D721Med (cell line): ENCODE measurements around the gene LIPT1.

Experiments used
- DNase-seq: peaks from one replicate; pipeline ENCODE4 v3.0.0; 2011; ENCODE audit warnings: low spot score; ENCODE audit not compliant: insufficient read length
- FAIRE-seq: peaks from 2 replicates; lab custom pipeline; 2011; peaks lifted over from hg19 to GRCh38; lab: Jason Lieb, UNC
- TF ChIP-seq, protein P1 (sequence below): IDR thresholded peaks from 2 replicates; pipeline ENCODE4 v1.5.1; 2012; ENCODE audit warnings: mild to moderate bottlenecking, control low read depth; ENCODE audit not compliant: insufficient read depth; ENCODE audit errors: missing control alignments

LIPT1 gene

DNA sequence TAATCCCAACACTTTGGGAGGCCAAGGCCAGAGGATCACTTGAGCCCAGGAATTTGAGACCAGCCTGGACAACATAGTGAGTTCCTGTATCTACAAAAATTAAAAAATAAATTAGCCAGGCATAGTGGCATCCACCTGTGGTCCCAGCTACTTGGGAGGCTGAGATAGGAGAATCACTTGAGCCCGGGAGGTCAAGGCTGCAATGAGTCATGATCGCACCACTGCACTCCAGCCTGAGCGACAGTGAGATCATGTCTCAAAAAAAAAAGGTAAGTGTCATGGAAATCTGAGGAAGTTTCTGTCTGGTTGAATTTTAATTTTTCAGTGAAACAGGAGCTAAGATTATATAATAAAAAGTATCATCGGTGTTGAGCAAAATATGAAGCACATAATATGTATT lies 15.8 kb upstream of the LIPT1 start:
- DNase-seq, result no peak
- FAIRE-seq, result no peak
- TF ChIP-seq, protein P1, sequence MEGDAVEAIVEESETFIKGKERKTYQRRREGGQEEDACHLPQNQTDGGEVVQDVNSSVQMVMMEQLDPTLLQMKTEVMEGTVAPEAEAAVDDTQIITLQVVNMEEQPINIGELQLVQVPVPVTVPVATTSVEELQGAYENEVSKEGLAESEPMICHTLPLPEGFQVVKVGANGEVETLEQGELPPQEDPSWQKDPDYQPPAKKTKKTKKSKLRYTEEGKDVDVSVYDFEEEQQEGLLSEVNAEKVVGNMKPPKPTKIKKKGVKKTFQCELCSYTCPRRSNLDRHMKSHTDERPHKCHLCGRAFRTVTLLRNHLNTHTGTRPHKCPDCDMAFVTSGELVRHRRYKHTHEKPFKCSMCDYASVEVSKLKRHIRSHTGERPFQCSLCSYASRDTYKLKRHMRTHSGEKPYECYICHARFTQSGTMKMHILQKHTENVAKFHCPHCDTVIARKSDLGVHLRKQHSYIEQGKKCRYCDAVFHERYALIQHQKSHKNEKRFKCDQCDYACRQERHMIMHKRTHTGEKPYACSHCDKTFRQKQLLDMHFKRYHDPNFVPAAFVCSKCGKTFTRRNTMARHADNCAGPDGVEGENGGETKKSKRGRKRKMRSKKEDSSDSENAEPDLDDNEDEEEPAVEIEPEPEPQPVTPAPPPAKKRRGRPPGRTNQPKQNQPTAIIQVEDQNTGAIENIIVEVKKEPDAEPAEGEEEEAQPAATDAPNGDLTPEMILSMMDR, result no peak

DNA sequence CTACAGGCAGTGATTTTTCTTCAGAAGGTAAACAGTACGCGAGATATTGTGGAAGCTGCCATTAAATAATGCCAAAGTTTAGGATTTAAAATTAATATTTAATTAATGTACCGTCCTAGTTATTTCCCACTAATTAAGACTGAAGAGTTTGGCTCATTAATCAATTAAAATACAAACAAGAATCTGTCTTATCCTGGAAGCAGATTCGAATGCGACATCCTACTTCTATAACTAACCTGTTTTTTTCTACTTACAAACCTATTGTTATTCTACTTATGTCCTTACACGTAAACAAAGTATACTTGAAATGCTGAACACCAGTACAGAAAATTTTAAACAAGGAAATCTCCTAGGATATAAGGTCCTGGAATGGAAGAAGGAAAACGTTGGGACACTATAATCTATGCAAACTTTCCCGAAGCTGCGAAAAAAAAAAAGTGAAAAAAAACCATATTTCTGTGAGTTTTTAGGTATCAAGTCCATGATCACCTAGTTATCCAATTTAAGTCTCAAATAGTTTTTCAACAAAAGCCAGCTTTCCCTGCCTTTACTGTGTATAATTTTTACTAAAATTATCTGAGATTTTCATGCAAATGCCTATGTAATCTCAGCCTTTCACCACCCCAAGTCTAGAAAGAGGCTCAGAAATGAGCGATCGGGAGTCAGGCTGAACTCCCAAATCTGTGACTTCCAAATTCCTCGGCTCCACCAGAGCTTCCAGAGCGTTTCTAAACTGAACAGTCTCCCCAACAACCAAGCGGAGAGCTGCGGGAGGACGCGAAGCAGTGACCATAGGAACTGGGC lies 14.5 kb upstream of the LIPT1 start:
- TF ChIP-seq, protein P1, result no peak
- no peak for DNase-seq
- no peak for FAIRE-seq

DNA sequence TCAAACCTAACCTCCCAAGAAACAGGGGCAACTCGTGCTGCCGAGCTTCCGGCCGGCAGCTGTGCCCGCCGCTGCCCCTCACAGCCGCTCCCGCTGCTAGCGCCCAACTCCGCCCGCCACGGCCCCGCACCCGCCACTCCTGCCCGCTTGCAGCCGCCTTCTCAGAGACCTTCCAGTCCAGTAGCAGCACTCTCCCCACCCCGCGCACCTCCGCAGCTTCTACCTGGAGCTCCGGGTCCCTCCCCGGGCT lies 14.0 kb upstream of the LIPT1 start:
- no peak for FAIRE-seq
- TF ChIP-seq, protein P1, result no peak
- no peak for DNase-seq

DNA sequence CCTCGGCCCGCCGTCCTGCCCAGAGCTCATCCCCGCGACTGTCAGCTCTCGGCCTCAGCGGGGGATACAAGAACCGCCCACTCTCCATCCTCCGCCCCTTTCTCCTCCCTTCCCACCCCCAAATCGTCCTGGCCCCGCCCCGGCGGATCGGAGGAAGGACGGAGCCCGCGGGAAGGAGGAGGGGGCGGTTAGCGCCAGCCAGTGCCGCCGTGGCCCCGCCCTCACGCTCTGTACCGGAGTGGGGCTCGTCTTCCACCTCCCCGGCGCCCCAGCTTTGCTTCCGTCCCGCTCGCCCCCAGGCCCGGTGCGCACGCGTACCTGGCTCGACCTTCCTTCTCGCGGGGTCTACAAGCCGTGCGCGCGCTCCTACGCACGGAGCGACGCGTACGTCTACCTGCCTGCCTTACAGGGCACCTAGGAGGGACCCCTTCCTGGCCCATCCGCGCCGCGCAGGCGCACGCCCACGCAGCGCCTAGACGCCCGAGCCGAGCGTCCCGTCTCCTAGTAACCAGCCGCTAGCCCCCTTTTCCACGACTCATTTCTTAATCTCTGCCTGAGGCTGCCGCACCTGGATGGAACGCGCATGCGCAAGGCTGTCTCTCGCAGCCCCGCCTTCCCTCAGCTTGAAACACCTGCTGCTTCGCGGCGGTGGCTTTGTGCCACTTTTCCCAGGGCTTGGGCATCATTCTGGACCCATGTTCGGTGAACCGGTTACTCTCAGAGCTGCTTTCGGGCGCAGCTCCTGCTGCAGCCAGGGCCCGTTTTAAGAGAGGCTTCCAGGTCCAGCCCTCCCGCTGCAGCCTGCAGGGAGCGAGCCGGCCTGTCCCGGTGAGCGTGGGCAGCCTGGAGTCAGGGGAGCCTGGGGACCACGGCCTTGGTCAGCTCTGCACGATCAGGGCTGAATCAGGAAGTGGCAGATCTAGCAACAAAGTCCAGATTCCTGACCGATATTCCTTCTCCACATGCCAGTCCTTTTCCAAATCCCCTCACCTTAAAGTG lies 13.4 kb upstream of the LIPT1 start, which contains the start of gene C2orf15:
TSS of gene C2orf15 (plus strand) at position 598 of the 999 bp plus-strand sequence. CDS start 8,852 bp downstream, outside the sequence.
- TF ChIP-seq, protein P1, result no peak
- DNase-seq (no peak), FAIRE-seq (no peak)

DNA sequence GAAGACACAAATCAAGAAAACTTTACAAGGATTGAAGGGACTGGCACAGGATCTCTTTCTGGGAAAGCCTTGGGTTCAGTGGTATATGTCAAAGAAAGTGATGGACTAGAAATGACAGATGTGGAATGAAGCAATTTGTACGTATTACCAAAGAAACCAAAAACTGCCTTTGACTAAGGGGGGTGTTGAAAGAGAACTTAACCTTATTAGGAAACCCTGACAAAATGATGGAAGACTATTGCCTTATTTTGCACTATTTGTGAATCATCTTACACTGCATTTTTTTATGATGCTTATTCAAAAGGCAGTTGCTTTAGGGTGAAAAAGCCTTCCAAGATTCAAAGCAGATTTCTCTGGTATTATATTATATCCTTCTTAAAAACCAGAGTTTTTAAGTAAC lies 4.1 kb upstream of the LIPT1 start:
- TF ChIP-seq, protein P1, result no peak
- DNase-seq (no peak), FAIRE-seq (no peak)

DNA sequence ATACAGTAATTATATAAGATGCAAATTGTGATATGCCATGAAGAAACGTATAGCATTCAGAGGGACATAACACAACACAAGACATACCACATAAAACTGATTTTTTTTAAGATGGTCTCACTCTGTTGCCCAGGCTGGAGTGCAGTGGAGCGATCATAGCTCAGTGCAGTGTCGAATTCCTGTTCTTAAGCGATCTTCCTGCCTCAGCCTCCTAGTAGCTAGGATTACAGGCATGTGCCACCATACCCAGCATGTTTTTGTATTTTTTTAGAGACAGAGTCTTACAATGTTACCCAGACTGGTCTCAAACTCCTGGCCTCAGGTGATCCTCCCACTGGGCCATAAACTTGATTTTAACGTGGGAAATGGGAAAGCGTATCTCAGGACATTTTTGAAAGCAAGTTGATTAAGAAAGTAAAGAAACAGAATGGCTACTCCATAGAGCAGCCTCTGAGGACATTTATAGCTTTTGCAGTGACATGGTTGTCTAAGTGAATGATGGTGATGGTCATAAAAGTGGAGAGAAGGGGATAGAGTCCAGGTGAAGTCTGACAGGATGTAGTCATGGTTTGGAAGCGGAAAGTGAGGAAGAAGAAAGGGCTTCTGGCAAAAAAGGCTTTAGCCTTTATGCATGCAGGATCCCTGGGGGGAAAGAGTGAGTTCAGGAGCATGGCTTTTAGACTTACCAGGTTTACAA lies 2.4 kb upstream of the LIPT1 start:
- TF ChIP-seq, protein P1, result no peak
- FAIRE-seq, result no peak
- DNase-seq, result no peak
